Measurements from ENCODE around the gene RHEB.

The RHEB gene

DNA sequence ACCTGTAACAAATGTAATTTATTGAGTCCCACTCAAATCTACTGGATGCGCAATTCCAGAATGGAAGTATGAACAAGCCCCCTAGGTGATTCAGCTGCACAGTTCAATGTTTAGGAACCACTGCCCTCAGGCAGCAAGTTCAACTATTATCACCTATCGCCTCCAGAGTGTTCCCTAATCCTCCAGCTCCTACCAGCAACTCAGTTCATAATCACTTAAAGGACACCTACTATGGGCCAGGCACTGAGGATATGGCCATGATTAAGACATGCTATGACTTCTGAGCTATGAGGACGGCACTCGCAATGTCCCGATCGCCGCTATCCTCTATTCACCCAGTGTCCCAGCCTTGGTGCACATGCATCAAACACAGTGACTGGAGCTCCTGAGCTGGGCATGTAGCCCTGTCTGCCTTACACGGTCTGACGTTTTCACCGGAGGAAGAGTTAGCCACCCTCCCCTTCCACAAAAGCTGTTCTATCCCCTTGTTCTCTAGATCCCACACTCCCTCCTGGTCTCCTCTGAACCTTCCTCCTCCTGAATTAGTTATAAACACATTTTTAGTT lies 22.3 kb downstream of the RHEB start:
- no CpG with 5 or more reads among the region's 10 CpGs for WGBS (ENCODE audit: extremely low coverage, insufficient coverage, low lambda C conversion rate)
- no peak overlapping the region for H3K4me3 ChIP-seq (ENCODE audit: low read length)
- H2BK15ac ChIP-seq (replicated peaks; ENCODE audit: low read depth): no peak overlapping the region
- H2AK5ac ChIP-seq (ENCODE audit: low read length): no peak overlapping the region
- H3K9ac ChIP-seq (ENCODE audit: low read length): no peak overlapping the region
- H3K79me1 ChIP-seq (ENCODE audit: low read length): peaks cover 30% of the 10 kb centered on the region
- H2BK5ac ChIP-seq (ENCODE audit: low read length): no peak overlapping the region
- H3K18ac ChIP-seq (ENCODE audit: low read length): no peak overlapping the region
- H3K4ac ChIP-seq (ENCODE audit: low read depth, low read length): no peak overlapping the region
- peaks cover 77% of the 10 kb centered on the region for H3K79me2 ChIP-seq (ENCODE audit: control insufficient read depth, insufficient read depth, low read length)
- H2BK120ac ChIP-seq (ENCODE audit: low read depth, low read length): no peak overlapping the region
- no peaks in the 10 kb centered on the region for H3K27me3 ChIP-seq (ENCODE audit: insufficient read depth, low read length, poor library complexity)
- H4K8ac ChIP-seq (ENCODE audit: low read depth, low read length): no peak overlapping the region
- peaks cover 6% of the 10 kb centered on the region for H3K4me1 ChIP-seq (ENCODE audit: control insufficient read depth, low read depth, low read length)
- H3K27ac ChIP-seq (ENCODE audit: low read depth, low read length): no peak overlapping the region
- no peak overlapping the region for H4K5ac ChIP-seq (ENCODE audit: low read length)
- H3K4me2 ChIP-seq (ENCODE audit: low read length): no peak overlapping the region
- no peaks in the 10 kb centered on the region for H3K36me3 ChIP-seq (ENCODE audit: control insufficient read depth, insufficient read depth, low read length)
- no peak overlapping the region for H3K23ac ChIP-seq (ENCODE audit: low read length)
- no peak for DNase-seq
- H3K56ac ChIP-seq (ENCODE audit: low read length): no peak overlapping the region

GRCh38 chr7:151495360-151495759 lies 24.3 kb downstream of the RHEB start:
- Histone ChIP-seq H2BK5ac (ENCODE audit: low read length) (no peak overlapping the region), H3K4me1 (ENCODE audit: control insufficient read depth, low read depth, low read length) (peaks cover 6% of the 10 kb centered on the region), H2AK5ac (ENCODE audit: low read length) (no peak overlapping the region), H2BK15ac (replicated peaks; ENCODE audit: low read depth) (no peak overlapping the region), H2BK120ac (ENCODE audit: low read depth, low read length) (no peak overlapping the region), H3K27ac (ENCODE audit: low read depth, low read length) (no peak overlapping the region), H3K27me3 (ENCODE audit: insufficient read depth, low read length, poor library complexity) (no peaks in the 10 kb centered on the region), H3K36me3 (ENCODE audit: control insufficient read depth, insufficient read depth, low read length) (no peaks in the 10 kb centered on the region), H3K9ac (ENCODE audit: low read length) (no peak overlapping the region), H3K18ac (ENCODE audit: low read length) (no peak overlapping the region), H3K23ac (ENCODE audit: low read length) (no peak overlapping the region), H3K4me2 (ENCODE audit: low read length) (no peak overlapping the region), H3K79me2 (ENCODE audit: control insufficient read depth, insufficient read depth, low read length) (peaks cover 73% of the 10 kb centered on the region), H3K4me3 (ENCODE audit: low read length) (no peak overlapping the region), H3K4ac (ENCODE audit: low read depth, low read length) (no peak overlapping the region), H4K5ac (ENCODE audit: low read length) (no peak overlapping the region), H3K56ac (ENCODE audit: low read length) (no peak overlapping the region), H4K8ac (ENCODE audit: low read depth, low read length) (no peak overlapping the region), H3K79me1 (ENCODE audit: low read length) (peaks cover 29% of the 10 kb centered on the region)
- no peak for DNase-seq
- WGBS (ENCODE audit: extremely low coverage, insufficient coverage, low lambda C conversion rate): no CpG with 5 or more reads among the region's 2 CpGs

DNA sequence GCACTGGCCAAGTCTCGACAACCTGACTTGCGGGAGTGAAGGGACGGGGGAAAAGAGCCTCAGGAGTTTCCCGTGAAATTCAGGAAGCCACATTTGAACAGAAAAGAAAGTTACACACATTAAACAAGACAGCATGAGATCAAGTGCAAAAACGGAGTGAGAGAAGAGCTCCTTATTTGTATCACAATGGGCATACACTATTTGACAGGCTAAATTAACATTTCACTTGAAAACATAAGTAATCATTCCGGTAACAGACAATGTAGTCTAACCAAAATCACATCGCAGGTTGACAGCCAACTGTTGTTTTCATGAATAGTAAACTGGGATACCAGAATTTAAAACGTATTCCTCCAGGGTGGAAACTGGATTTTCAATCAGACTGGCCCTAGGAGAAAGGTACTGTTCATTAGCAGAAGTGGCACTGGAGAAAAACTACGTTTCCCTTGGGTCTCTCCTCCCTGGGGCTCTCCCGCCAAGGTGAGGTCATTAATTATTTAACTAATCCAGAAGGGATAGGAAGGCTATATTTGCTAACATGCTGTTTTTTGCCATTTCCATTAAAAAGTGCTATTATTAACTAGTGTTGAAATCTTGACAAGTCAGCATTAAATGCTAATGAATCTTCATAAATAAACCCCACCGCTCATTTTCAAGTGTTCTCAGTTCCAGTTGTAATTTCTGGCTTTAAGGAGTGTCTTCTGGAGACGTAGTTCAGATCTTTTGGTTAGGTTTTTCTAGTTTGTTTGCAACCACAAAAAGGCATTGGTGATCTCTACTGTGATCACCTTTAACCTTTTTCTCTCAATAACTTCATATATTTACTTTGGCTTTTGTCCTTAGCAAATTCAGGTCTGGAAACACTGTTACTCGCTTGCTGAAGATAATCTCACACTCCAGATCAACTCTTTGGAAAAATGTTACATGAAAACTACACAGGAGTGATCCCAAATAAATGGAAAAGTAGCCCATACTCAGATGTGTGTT lies 25.1 kb downstream of the RHEB start:
- H3K4me3 ChIP-seq (ENCODE audit: low read length): no peak overlapping the region
- H4K8ac ChIP-seq (ENCODE audit: low read depth, low read length): no peak overlapping the region
- H3K23ac ChIP-seq (ENCODE audit: low read length): no peak overlapping the region
- H2BK5ac ChIP-seq (ENCODE audit: low read length): no peak overlapping the region
- no peak overlapping the region for H4K5ac ChIP-seq (ENCODE audit: low read length)
- H2AK5ac ChIP-seq (ENCODE audit: low read length): no peak overlapping the region
- DNase-seq: no peak
- no peak overlapping the region for H2BK15ac ChIP-seq (replicated peaks; ENCODE audit: low read depth)
- H3K79me1 ChIP-seq (ENCODE audit: low read length): peaks cover 30% of the 10 kb centered on the region
- H3K9ac ChIP-seq (ENCODE audit: low read length): no peak overlapping the region
- H3K18ac ChIP-seq (ENCODE audit: low read length): no peak overlapping the region
- H3K79me2 ChIP-seq (ENCODE audit: control insufficient read depth, insufficient read depth, low read length): peaks cover 66% of the 10 kb centered on the region
- H2BK120ac ChIP-seq (ENCODE audit: low read depth, low read length): no peak overlapping the region
- no peaks in the 10 kb centered on the region for H3K27me3 ChIP-seq (ENCODE audit: insufficient read depth, low read length, poor library complexity)
- no CpG with 5 or more reads among the region's 13 CpGs for WGBS (ENCODE audit: extremely low coverage, insufficient coverage, low lambda C conversion rate)
- H3K4me1 ChIP-seq (ENCODE audit: control insufficient read depth, low read depth, low read length): peaks cover 6% of the 10 kb centered on the region
- no peak overlapping the region for H3K4ac ChIP-seq (ENCODE audit: low read depth, low read length)
- H3K36me3 ChIP-seq (ENCODE audit: control insufficient read depth, insufficient read depth, low read length): no peaks in the 10 kb centered on the region
- H3K27ac ChIP-seq (ENCODE audit: low read depth, low read length): no peak overlapping the region
- no peak overlapping the region for H3K4me2 ChIP-seq (ENCODE audit: low read length)
- no peak overlapping the region for H3K56ac ChIP-seq (ENCODE audit: low read length)

DNA sequence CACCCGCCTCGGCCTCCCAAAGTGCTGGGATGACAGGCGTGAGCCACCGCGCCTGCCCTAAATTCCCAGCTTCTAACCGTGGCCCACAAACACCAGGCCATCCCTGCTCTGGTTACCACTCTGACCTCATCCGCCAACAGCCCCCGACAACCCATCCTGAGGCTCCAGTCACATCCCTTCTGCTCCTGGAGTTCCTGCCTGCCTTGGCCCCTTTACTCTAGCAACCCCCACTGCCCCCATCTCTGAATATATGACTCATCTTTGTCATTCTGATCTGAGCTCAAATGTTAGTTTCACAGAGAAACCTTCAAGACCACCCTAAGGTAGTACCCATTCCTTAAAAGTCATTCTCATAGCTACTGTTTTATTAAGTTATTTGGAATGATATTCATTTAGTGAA lies 26.6 kb downstream of the RHEB start:
- H2BK5ac ChIP-seq (ENCODE audit: low read length): no peak overlapping the region
- H3K79me2 ChIP-seq (ENCODE audit: control insufficient read depth, insufficient read depth, low read length): peaks cover 52% of the 10 kb centered on the region
- H3K79me1 ChIP-seq (ENCODE audit: low read length): peaks cover 27% of the 10 kb centered on the region
- peak; percentile 60 for DNase-seq
- H3K27me3 ChIP-seq (ENCODE audit: insufficient read depth, low read length, poor library complexity): no peaks in the 10 kb centered on the region
- WGBS (ENCODE audit: extremely low coverage, insufficient coverage, low lambda C conversion rate): no CpG with 5 or more reads among the region's 8 CpGs
- no peak overlapping the region for H3K4me3 ChIP-seq (ENCODE audit: low read length)
- H2BK120ac ChIP-seq (ENCODE audit: low read depth, low read length): no peak overlapping the region
- H3K36me3 ChIP-seq (ENCODE audit: control insufficient read depth, insufficient read depth, low read length): no peaks in the 10 kb centered on the region
- no peak overlapping the region for H3K56ac ChIP-seq (ENCODE audit: low read length)
- H4K8ac ChIP-seq (ENCODE audit: low read depth, low read length): no peak overlapping the region
- H3K4me2 ChIP-seq (ENCODE audit: low read length): no peak overlapping the region
- no peak overlapping the region for H3K4ac ChIP-seq (ENCODE audit: low read depth, low read length)
- no peak overlapping the region for H3K18ac ChIP-seq (ENCODE audit: low read length)
- H3K4me1 ChIP-seq (ENCODE audit: control insufficient read depth, low read depth, low read length): peaks cover 6% of the 10 kb centered on the region
- H2AK5ac ChIP-seq (ENCODE audit: low read length): no peak overlapping the region
- H3K23ac ChIP-seq (ENCODE audit: low read length): no peak overlapping the region
- no peak overlapping the region for H2BK15ac ChIP-seq (replicated peaks; ENCODE audit: low read depth)
- H4K5ac ChIP-seq (ENCODE audit: low read length): no peak overlapping the region
- H3K9ac ChIP-seq (ENCODE audit: low read length): no peak overlapping the region
- no peak overlapping the region for H3K27ac ChIP-seq (ENCODE audit: low read depth, low read length)

GRCh38 chr7:151491859-151492258 lies 27.8 kb downstream of the RHEB start:
- H2BK5ac ChIP-seq (ENCODE audit: low read length): no peak overlapping the region
- H3K27ac ChIP-seq (ENCODE audit: low read depth, low read length): no peak overlapping the region
- no peak overlapping the region for H3K4ac ChIP-seq (ENCODE audit: low read depth, low read length)
- H4K8ac ChIP-seq (ENCODE audit: low read depth, low read length): no peak overlapping the region
- no peaks in the 10 kb centered on the region for H3K36me3 ChIP-seq (ENCODE audit: control insufficient read depth, insufficient read depth, low read length)
- no peak overlapping the region for H3K18ac ChIP-seq (ENCODE audit: low read length)
- H4K5ac ChIP-seq (ENCODE audit: low read length): no peak overlapping the region
- H3K4me3 ChIP-seq (ENCODE audit: low read length): no peak overlapping the region
- H3K56ac ChIP-seq (ENCODE audit: low read length): no peak overlapping the region
- no peaks in the 10 kb centered on the region for H3K27me3 ChIP-seq (ENCODE audit: insufficient read depth, low read length, poor library complexity)
- peak; percentile 61 for DNase-seq
- H3K9ac ChIP-seq (ENCODE audit: low read length): no peak overlapping the region
- no peak overlapping the region for H2BK15ac ChIP-seq (replicated peaks; ENCODE audit: low read depth)
- H3K23ac ChIP-seq (ENCODE audit: low read length): no peak overlapping the region
- peaks cover 20% of the 10 kb centered on the region for H3K79me1 ChIP-seq (ENCODE audit: low read length)
- no peak overlapping the region for H2AK5ac ChIP-seq (ENCODE audit: low read length)
- peaks cover 6% of the 10 kb centered on the region for H3K4me1 ChIP-seq (ENCODE audit: control insufficient read depth, low read depth, low read length)
- no CpG with 5 or more reads among the region's 3 CpGs for WGBS (ENCODE audit: extremely low coverage, insufficient coverage, low lambda C conversion rate)
- no peak overlapping the region for H3K4me2 ChIP-seq (ENCODE audit: low read length)
- peaks cover 39% of the 10 kb centered on the region for H3K79me2 ChIP-seq (ENCODE audit: control insufficient read depth, insufficient read depth, low read length)
- H2BK120ac ChIP-seq (ENCODE audit: low read depth, low read length): no peak overlapping the region
